PC-9 (cell line): Measurements from ENCODE around the gene TM9SF2.

Experiments used
- CTCF ChIP-seq: fragments of 200-600 bp; sonication (generic); conservative IDR thresholded peaks from 2 replicates; pipeline ENCODE4 v1.6.1; 2017; ENCODE audit warnings: mixed run types, antibody characterized with exemption, mild to moderate bottlenecking, moderate library complexity
- EZH2 ChIP-seq: fragments of 200-600 bp; sonication (generic); IDR thresholded peaks from 2 replicates; pipeline ENCODE4 v1.8.0; 2017; ENCODE audit warnings: antibody characterized with exemption, low read depth

- no peak for TF ChIP-seq CTCF
- no peak for TF ChIP-seq EZH2
Observed at GRCh38 chr13:99477493-99477892, 23.8 kb upstream of the TM9SF2 start.
